Endothelial cell (in vitro differentiated cells): ENCODE measurements around the gene RHBDL1. TPM values are rescaled to one million over a fixed set of nuclear protein-coding genes. Genes with fewer than 3 reads are reported as not detected.
A peak's percentile ranks its signal among the peaks of the same experiment; 100 is the strongest.

Experiments
- DNase-seq: peaks from one replicate; pipeline ENCODE4 v3.0.0; 2021; ENCODE audit warnings: low spot score
- H3K27ac Mint-ChIP-seq: one replicate; pipeline ENCODE4 v1.8.0; 2021; ENCODE audit warnings: mixed read lengths, inconsistent platforms; ENCODE audit not compliant: unreplicated experiment
- H3K27me3 Mint-ChIP-seq: one replicate; pipeline ENCODE4 v1.8.0; 2021; ENCODE audit warnings: mild to moderate bottlenecking, moderate library complexity, mixed read lengths, inconsistent platforms; ENCODE audit not compliant: unreplicated experiment
- H3K36me3 Mint-ChIP-seq: one replicate; pipeline ENCODE4 v1.8.0; 2021; ENCODE audit warnings: mild to moderate bottlenecking, low read depth, mixed read lengths, inconsistent platforms; ENCODE audit not compliant: unreplicated experiment
- H3K4me1 Mint-ChIP-seq: one replicate; pipeline ENCODE4 v1.8.0; 2021; ENCODE audit warnings: mild to moderate bottlenecking, mixed read lengths, inconsistent platforms; ENCODE audit not compliant: unreplicated experiment
- H3K4me3 Mint-ChIP-seq: one replicate; pipeline ENCODE4 v1.8.0; 2021; ENCODE audit warnings: mild to moderate bottlenecking, mixed read lengths, inconsistent platforms; ENCODE audit not compliant: unreplicated experiment
- H3K9me3 Mint-ChIP-seq: one replicate; pipeline ENCODE4 v1.8.0; 2021; ENCODE audit warnings: mixed read lengths, inconsistent platforms; ENCODE audit not compliant: unreplicated experiment
- total RNA-seq: library from RNA; stranded (reverse); fragmentation: NEBNext Ultra II Directional; extraction: Animal tissue kit (Norgen Biotek cat#: 25700); gene quantifications from one replicate; pipeline ENCODE4 v1.2.1, GENCODE V29; 2021; ENCODE audit not compliant: unreplicated experiment
- TF ChIP-seq, protein P1 (sequence below): fragments of 200-600 bp; sonication (generic); IDR thresholded peaks from one replicate; pipeline ENCODE4 v1.5.0; 2021; ENCODE audit warnings: antibody characterized with exemption; ENCODE audit not compliant: unreplicated experiment

Gene RHBDL1
- total RNA-seq, 1 donor from 2014 or later, result 1.6 TPM

DNA sequence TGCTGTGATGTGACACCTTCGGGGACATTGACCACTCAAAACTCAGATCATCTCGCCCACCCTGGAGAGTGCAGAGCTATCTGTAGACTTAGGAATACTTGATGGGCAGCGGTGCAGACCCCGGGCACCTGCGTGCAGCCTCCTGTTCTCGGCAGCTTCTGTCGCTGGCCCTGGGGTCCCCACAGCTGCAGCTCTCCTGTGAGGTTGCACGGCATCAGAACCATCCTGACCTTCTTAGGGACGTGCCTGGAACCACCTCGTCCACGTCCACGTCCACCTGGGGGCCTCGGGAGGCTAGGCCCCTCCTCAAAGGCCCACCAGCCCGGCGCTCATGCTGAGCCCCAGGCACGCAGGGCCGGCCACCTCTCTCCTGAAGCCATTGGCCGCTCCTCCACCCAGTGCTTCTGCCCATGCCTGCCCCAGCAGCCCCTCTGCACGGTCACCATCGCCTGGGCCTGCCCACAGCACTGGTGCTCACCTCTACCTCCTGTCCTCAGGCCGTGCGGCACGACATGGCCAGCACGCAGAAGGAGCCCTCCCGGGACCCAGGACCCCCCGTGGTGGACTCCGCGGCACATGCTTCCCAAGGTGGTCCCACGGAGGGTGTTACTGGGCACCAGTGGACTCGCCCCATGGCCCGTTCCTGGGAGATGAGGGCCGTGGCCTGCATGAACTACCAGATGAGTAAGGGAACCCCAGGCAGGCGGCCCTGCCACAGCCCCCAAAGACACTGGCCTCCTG is 47.0 kb upstream of the RHBDL1 start:
- H3K36me3 Mint-ChIP-seq, result peaks cover 5% of the 10 kb centered on the region
- TF ChIP-seq, protein P1, sequence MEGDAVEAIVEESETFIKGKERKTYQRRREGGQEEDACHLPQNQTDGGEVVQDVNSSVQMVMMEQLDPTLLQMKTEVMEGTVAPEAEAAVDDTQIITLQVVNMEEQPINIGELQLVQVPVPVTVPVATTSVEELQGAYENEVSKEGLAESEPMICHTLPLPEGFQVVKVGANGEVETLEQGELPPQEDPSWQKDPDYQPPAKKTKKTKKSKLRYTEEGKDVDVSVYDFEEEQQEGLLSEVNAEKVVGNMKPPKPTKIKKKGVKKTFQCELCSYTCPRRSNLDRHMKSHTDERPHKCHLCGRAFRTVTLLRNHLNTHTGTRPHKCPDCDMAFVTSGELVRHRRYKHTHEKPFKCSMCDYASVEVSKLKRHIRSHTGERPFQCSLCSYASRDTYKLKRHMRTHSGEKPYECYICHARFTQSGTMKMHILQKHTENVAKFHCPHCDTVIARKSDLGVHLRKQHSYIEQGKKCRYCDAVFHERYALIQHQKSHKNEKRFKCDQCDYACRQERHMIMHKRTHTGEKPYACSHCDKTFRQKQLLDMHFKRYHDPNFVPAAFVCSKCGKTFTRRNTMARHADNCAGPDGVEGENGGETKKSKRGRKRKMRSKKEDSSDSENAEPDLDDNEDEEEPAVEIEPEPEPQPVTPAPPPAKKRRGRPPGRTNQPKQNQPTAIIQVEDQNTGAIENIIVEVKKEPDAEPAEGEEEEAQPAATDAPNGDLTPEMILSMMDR, result no peak
- no peaks in the 10 kb centered on the region for H3K9me3 Mint-ChIP-seq
- H3K4me3 Mint-ChIP-seq, result no peak overlapping the region
- H3K4me1 Mint-ChIP-seq, result no peaks in the 10 kb centered on the region
- DNase-seq, result peak; percentile 7
- H3K27me3 Mint-ChIP-seq, result peaks cover 3% of the 10 kb centered on the region
- no peak overlapping the region for H3K27ac Mint-ChIP-seq

DNA sequence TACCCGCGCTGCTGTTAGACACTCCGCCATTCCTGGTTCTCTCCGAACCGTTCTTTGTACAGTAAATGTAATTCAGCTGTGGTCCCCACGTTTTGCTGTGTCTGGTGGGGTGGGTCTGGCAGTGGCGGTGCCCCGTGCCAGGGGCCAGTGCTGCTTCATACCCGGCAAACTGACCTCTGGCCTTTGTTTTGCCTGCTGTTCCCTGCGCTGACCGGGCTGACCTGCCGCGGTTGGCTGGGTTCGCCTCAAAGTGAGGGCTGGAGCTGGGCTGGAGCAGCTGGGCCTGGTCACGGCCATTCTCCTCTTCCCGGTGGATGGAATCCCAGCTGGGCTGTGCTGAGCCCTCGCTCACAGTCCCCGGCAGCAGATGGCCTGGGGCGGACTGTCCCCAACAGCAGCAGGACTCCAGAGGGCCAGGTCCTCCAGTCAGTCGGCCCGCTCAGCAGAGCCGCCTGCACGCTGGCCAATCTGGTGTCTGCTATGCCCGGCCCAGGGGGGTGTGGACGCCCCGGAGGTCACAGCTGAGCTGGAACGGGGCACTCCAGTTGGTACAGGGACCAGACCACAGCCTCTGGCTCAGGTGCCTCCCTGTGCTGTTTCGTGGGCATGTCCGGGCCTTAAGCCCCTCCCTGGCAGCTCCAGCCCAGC is 46.2 kb upstream of the RHBDL1 start:
- DNase-seq, result no peak
- TF ChIP-seq, protein P1, result no peak
- Mint-ChIP-seq H3K4me3 (no peak overlapping the region), H3K27ac (no peak overlapping the region), H3K36me3 (peaks cover 5% of the 10 kb centered on the region), H3K9me3 (no peaks in the 10 kb centered on the region), H3K4me1 (no peaks in the 10 kb centered on the region), H3K27me3 (peaks cover 5% of the 10 kb centered on the region)

DNA sequence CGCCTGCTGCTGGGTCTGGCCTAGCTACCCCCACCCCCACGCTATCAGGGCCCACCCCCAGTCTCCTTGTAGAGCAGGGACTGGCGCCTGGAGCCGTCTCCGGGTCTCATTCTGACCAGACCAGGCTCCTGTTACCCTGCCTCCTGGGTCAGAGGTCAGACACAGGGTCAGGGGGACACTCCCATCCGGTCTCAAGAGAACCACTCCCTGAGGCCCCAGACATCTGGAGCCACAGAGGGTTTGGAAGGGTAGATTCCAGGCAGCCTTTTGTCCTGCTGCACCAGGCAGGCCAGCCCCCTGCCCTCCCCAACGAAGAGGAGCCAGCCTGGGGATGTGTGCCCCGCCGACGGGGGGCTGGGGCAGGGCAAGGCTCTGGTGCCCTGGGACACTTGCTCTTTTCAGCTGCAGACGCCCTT is 45.6 kb upstream of the RHBDL1 start:
- H3K9me3 Mint-ChIP-seq, result no peaks in the 10 kb centered on the region
- TF ChIP-seq, protein P1, result no peak
- peaks cover 5% of the 10 kb centered on the region for H3K36me3 Mint-ChIP-seq
- no peaks in the 10 kb centered on the region for H3K4me1 Mint-ChIP-seq
- no peak overlapping the region for H3K27ac Mint-ChIP-seq
- no peak for DNase-seq
- peaks cover 5% of the 10 kb centered on the region for H3K27me3 Mint-ChIP-seq
- H3K4me3 Mint-ChIP-seq, result no peak overlapping the region

- DNase-seq, result peak; percentile 4
- H3K9me3 Mint-ChIP-seq, result no peaks in the 10 kb centered on the region
- peaks cover 5% of the 10 kb centered on the region for H3K27me3 Mint-ChIP-seq
- peaks cover 5% of the 10 kb centered on the region for H3K36me3 Mint-ChIP-seq
- no peaks in the 10 kb centered on the region for H3K4me1 Mint-ChIP-seq
- TF ChIP-seq, protein P1, result no peak
- no peak overlapping the region for H3K27ac Mint-ChIP-seq
- H3K4me3 Mint-ChIP-seq, result no peak overlapping the region
These were observed 45.1 kb upstream of the RHBDL1 start for GRCh38 chr16:630249-630814.
